Measurements from ENCODE around the gene SCYL1.
A peak's percentile ranks its signal among the peaks of the same experiment; 100 is the strongest.

Gene SCYL1

GRCh38 chr11:65524741-65525545, at the start of gene SCYL1:
Gene SCYL1, plus strand, starts transcription at chr11:65525083. Its CDS starts 71 bp downstream, at chr11:65525154.
- TF ChIP-seq CTCF (IDR thresholded peaks at IDR 0.05; ENCODE audit: low read depth, low read length, missing control alignments), result no peak
- DNase-seq (ENCODE audit: extremely low read depth, low read depth), result peak; percentile 12
- peak within 1 kb of the TSS; percentile 76 for H3K4me3 ChIP-seq (replicated peaks; ENCODE audit: low read depth, low read length)

DNA sequence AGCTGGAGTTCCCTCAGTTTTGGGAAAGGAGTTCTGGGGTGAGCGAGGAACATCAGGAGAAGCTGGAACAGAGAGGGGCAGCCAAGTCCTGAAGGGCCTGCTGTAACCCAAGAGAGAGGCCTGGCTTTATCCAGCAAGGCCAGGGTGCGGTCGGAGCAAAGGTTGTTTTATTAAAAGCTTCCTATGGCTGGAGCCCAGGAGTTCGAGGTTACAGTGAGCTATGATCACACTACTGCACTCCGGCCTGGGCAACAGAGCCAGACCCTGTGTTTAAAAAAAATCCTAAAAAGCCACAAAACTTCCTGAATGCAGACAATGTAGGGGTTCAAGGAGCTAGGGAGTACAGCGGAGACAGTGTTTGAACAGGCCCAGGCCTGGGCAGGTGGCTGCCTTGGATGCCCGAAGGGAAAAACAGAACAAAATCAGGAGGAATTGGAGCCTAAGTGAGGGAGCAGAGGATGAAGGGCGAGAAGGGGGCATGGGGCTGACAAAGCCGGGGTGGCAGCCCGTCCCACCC, 48.2 kb upstream of the SCYL1 start:
- no peak for TF ChIP-seq CTCF (IDR thresholded peaks at IDR 0.05; ENCODE audit: low read depth, low read length, missing control alignments)
- DNase-seq (ENCODE audit: extremely low read depth, low read depth), result no peak
- peak overlapping the region; percentile 89 for H3K4me3 ChIP-seq (replicated peaks; ENCODE audit: low read depth, low read length)

DNA sequence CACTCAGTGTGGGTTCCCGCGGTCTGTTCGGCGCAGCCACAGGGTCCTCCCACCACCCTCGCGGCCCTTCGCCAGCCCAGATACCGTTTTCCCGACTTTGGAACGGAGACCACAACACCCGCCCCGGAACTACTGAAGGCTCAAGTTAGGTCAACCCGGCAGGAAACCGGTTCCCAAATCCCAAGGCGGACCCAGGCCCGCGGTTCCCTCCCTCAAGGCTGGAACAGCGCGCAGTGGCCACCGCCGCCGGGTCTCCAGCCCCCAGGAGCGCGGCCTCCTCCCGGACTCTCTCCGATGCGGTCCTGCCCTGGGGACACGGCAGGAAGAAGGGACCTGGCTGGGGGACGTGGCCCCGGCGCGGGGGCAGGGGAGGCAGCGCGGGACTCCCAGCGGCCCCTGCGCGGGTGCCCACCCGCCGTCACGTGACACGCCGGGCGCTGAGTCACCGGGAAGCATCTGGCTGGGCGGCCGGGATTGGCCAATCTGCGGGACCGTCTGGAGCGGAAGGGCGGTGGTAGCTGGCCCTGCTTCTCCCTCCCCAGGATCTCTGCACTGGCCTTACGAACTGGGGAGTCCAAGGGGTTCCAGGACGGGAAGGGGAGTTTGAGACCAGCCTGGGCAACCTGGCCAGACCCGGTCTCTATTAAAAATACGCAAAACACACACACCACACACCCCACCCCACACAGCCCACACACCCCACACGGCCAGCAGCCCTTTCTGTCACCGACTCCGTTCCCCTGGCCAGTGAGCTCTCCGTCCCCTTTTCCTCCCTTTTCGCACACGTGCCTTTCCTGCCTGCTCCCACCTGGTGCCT, 47.5 kb upstream of the SCYL1 start:
- no peak for TF ChIP-seq CTCF (IDR thresholded peaks at IDR 0.05; ENCODE audit: low read depth, low read length, missing control alignments)
- H3K4me3 ChIP-seq (replicated peaks; ENCODE audit: low read depth, low read length), result peak overlapping the region; percentile 89
- no peak for DNase-seq (ENCODE audit: extremely low read depth, low read depth)

DNA sequence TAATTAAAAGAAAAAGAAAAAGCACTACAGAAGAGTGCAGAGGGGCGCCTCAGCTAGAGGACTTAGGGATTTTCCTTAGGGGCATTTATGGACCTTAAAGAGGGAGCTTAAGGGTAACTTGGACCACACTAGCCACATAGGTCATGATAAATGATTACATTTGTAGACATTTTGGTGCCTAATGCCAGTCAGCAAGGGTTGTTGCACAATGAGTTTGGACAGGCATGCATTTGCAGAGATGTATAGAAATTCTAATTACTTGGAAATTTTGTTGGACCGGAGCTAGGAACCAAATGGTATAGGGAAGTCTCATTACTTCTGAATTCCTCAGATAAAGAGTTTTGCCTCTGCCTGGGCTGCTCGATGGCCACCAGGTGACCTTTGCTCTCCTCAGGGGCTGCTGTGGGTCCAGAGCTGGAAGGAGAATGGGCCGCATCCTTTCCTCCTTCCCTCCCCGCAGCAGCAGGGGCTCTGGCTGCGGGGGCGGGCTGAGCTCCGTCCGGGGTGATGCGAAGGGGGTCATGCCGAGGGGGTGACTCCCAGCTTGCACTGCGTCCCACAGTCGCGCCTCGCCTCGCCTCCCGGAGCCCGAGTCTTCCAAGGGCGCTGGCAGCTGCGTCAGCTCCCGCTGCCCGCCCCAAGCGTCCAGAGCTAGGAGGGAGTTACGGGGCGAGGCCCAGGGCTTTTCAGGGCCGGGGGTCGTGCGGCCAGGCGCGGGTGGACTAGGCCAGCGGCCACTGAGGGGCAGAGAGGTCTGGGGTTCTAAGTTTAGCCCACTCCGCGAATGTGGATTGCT, 46.3 kb upstream of the SCYL1 start:
- no peak for TF ChIP-seq CTCF (IDR thresholded peaks at IDR 0.05; ENCODE audit: low read depth, low read length, missing control alignments)
- H3K4me3 ChIP-seq (replicated peaks; ENCODE audit: low read depth, low read length), result peak overlapping the region; percentile 27
- DNase-seq (ENCODE audit: extremely low read depth, low read depth), result no peak

GRCh38 chr11:65479184-65480145, 45.4 kb upstream of the SCYL1 start:
- no peak for DNase-seq (ENCODE audit: extremely low read depth, low read depth)
- TF ChIP-seq CTCF (IDR thresholded peaks at IDR 0.05; ENCODE audit: low read depth, low read length, missing control alignments), result peak; percentile 41
- H3K4me3 ChIP-seq (replicated peaks; ENCODE audit: low read depth, low read length), result peak overlapping the region; percentile 27

Measured in HFF-Myc (cell line).